Kidney tubule cell (primary cell): Measurements from ENCODE around the gene SMIM38.

ENCODE experiments used
- DNase-seq: peaks from one replicate; pipeline ENCODE4 v3.0.0-alpha.2; 2018; ENCODE audit warnings: low spot score

The SMIM38 gene

GRCh38 chr11:69203381-69203780 is 47.6 kb downstream of the SMIM38 start:
- DNase-seq = no peak

- no peak for DNase-seq
These were observed 48.1 kb downstream of the SMIM38 start for GRCh38 chr11:69203901-69204245.

- no peak for DNase-seq
These were observed 48.7 kb downstream of the SMIM38 start for GRCh38 chr11:69204246-69204940.

GRCh38 chr11:69204941-69205742 is 49.4 kb downstream of the SMIM38 start:
- DNase-seq = no peak
